Measurements from ENCODE around the gene RMC1. TPM values are rescaled to one million over a fixed set of nuclear protein-coding genes. Genes with fewer than 3 reads are reported as not detected.
A peak's percentile ranks its signal among the peaks of the same experiment; 100 is the strongest.

Gene RMC1
- total RNA-seq, 6 experiments from 2014 or later: 17.3 to 19.9 (median 19.4) TPM

GRCh38 chr18:23499291-23499781, 4.0 kb upstream of the RMC1 start:
- Mint-ChIP-seq H3K4me3 (no peak overlapping the region; the same call in 1 of the 2 replicates), H3K4me1 (ENCODE audit: low read depth) (peaks cover 35% of the 10 kb centered on the region), H3K9me3 (no peaks in the 10 kb centered on the region), H3K36me3 (ENCODE audit: low read depth) (no peaks in the 10 kb centered on the region), H3K27me3 (ENCODE audit: insufficient read depth) (peaks cover 2% of the 10 kb centered on the region; the same call in 1 of the 2 replicates), H3K27ac (peak overlapping the region; percentile 50; the same call in 1 of the 2 replicates)
- TF ChIP-seq, protein P1, sequence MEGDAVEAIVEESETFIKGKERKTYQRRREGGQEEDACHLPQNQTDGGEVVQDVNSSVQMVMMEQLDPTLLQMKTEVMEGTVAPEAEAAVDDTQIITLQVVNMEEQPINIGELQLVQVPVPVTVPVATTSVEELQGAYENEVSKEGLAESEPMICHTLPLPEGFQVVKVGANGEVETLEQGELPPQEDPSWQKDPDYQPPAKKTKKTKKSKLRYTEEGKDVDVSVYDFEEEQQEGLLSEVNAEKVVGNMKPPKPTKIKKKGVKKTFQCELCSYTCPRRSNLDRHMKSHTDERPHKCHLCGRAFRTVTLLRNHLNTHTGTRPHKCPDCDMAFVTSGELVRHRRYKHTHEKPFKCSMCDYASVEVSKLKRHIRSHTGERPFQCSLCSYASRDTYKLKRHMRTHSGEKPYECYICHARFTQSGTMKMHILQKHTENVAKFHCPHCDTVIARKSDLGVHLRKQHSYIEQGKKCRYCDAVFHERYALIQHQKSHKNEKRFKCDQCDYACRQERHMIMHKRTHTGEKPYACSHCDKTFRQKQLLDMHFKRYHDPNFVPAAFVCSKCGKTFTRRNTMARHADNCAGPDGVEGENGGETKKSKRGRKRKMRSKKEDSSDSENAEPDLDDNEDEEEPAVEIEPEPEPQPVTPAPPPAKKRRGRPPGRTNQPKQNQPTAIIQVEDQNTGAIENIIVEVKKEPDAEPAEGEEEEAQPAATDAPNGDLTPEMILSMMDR (IDR thresholded peaks at IDR 0.05): no peak
- peak; percentile 49 for DNase-seq

DNA sequence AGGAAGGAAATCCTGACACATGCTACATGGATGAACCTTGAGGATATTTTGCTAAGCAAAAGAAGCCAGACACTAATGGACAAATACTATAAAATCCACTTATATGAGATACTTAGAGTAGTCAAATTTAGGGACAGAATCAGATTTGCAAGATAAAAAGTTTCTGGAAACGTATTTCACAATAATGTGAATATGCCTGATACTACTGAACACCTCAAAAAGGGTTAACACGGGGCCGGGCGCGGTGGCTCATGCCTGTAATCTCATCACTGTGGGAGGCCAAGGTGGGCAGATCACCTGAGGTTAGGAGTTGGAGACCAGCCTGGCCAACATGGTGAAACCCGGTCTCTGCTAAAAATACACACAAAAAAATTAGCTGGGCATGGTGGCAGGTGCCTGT, 1.7 kb upstream of the RMC1 start:
- peaks cover 5% of the 10 kb centered on the region; the same call in 1 of the 2 replicates for H3K36me3 Mint-ChIP-seq (ENCODE audit: low read depth)
- DNase-seq: no peak
- peaks cover 44% of the 10 kb centered on the region for H3K4me1 Mint-ChIP-seq (ENCODE audit: low read depth)
- H3K27me3 Mint-ChIP-seq (ENCODE audit: insufficient read depth): no peaks in the 10 kb centered on the region
- H3K9me3 Mint-ChIP-seq: no peaks in the 10 kb centered on the region
- TF ChIP-seq, protein P1 (IDR thresholded peaks at IDR 0.05): no peak
- no peak overlapping the region for H3K4me3 Mint-ChIP-seq
- H3K27ac Mint-ChIP-seq: no peak overlapping the region

DNA sequence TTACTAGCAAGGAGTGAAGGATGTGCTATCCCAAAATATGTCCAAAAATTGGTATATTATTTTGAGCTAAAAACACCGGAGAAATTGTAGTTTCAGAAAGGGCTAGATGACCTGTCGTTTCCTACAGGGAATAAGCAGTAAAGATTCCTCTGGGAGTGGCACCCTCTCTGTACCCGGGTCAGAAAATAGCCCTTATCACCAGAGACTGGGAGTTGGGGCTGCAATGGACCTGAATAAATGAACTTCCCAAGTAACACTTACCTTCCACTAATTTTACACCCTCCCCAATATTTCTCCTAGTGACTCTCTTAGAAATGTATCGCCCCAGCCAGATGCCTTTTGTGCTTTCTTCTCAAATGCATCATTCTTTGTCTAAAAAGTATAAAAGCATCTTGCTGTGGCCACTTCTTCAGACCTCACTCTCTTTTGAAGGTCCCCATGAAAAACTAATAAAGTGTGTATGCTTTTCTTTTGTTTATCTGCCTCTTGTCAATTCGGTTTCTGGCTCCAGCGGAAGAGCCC, 734 bp upstream of the RMC1 start:
- Mint-ChIP-seq H3K27me3 (ENCODE audit: insufficient read depth) (no peaks in the 10 kb centered on the region), H3K36me3 (ENCODE audit: low read depth) (peaks cover 5% of the 10 kb centered on the region; the same call in 1 of the 2 replicates), H3K9me3 (no peaks in the 10 kb centered on the region), H3K27ac (peak overlapping the region; percentile 76), H3K4me1 (ENCODE audit: low read depth) (peaks cover 44% of the 10 kb centered on the region), H3K4me3 (peak overlapping the region; percentile 87)
- DNase-seq: no peak
- TF ChIP-seq, protein P1 (IDR thresholded peaks at IDR 0.05): no peak

DNA sequence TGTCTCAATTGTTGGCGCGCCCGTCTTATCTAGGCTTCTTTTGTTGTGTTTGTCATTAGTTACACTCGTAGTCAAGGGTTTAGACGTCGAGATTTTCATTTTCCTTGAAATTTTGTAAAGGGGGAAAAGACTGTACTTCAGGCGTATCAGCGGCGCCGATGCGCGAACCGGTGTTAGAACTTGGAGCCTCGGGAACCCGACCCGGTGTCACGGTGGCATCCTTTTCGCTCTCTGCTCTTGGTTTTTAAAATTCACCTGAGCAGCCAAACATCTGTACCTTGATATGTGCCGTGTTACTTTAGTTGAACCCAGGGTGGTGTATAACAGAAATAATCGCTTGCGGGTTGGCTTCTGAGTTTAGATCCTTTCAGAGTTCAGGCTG, 643 bp downstream of the RMC1 start:
- DNase-seq: no peak
- peaks cover 33% of the 10 kb centered on the region for H3K4me1 Mint-ChIP-seq (ENCODE audit: low read depth)
- H3K27me3 Mint-ChIP-seq (ENCODE audit: insufficient read depth): no peaks in the 10 kb centered on the region
- no peaks in the 10 kb centered on the region for H3K9me3 Mint-ChIP-seq
- H3K27ac Mint-ChIP-seq: peak overlapping the region; percentile 86
- peaks cover 5% of the 10 kb centered on the region; the same call in 1 of the 2 replicates for H3K36me3 Mint-ChIP-seq (ENCODE audit: low read depth)
- TF ChIP-seq, protein P1 (IDR thresholded peaks at IDR 0.05): no peak
- peak overlapping the region; percentile 97 for H3K4me3 Mint-ChIP-seq

DNA sequence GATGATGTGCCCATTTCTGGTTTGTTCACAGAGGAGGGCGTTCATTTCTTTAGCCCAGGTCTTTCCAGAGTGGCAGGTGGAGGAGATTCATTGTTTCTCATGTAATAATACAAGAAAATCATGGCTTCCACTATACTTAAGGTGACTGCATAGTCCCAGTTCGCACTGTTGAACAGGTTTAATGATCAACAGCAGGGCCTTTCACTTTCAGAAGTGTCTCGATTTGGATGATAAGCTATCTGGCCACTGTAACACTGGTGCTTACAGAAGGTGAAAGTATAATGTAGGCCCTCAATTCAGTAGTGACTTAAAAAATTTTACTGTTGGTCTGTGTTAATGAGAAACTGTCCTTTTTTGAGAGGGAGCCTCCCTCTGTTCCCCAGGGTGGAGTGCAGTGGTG, 1.4 kb downstream of the RMC1 start:
- Mint-ChIP-seq H3K36me3 (ENCODE audit: low read depth) (peaks cover 5% of the 10 kb centered on the region; the same call in 1 of the 2 replicates), H3K4me3 (peak overlapping the region; percentile 97), H3K4me1 (ENCODE audit: low read depth) (peaks cover 25% of the 10 kb centered on the region), H3K27me3 (ENCODE audit: insufficient read depth) (no peaks in the 10 kb centered on the region), H3K9me3 (no peaks in the 10 kb centered on the region), H3K27ac (no peak overlapping the region; the same call in 1 of the 2 replicates)
- TF ChIP-seq, protein P1 (IDR thresholded peaks at IDR 0.05): no peak
- no peak for DNase-seq

Measured in HFFc6 (cell line).